Right hindlimb (tissue), 1 donor: ENCODE data around the gene PPFIBP1.
"Not testable (repeated sequence)": the region's sequence is repeated elsewhere in the genome, so short reads cannot be mapped to it uniquely, and the experiment has no call there.

ENCODE experiments used
- DNase-seq: peaks from one replicate; pipeline ENCODE4 v3.0.0-alpha.2; 2018

The PPFIBP1 gene

DNA sequence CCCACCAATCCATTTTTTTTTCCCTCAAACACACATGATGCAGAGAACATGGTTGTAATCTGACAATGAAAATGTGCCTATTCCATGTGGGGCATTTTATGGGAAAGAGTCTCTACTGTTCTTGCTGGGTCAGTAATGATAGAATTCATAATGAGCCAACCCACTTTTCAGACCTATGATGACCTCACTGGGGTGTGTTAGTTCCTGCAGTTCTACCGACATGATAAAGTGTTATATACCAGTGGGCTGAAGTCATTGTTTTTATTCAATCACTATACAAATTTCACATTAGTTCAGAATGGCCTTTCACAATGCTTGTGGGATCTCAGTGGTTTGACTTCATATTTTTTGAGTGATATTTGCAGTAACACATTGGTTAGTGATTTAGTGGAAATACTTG is 47.5 kb downstream of the PPFIBP1 start:
- DNase-seq: no peak

- DNase-seq: no peak
Observed at GRCh38 chr12:27572486-27573255, 48.7 kb downstream of the PPFIBP1 start.

DNA sequence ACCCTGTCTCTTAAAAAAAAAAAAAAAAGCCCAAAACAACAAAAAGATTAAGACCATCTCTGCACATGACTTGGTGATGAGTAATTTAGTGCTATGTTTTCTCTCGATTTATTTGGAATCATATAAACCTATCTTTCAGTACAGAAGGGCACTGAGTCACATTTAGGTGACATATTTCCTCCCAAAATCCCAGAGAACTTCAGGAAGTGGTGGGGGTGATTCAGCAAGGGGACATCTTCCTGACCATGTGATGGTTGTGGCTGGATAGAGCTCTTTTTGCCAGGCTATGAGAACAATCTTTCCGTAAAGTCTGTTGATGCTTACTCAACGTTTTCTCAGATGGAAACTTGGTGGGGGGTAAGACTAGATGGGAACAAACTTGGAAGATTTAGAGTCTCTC is 50.0 kb downstream of the PPFIBP1 start:
- no peak for DNase-seq

DNA sequence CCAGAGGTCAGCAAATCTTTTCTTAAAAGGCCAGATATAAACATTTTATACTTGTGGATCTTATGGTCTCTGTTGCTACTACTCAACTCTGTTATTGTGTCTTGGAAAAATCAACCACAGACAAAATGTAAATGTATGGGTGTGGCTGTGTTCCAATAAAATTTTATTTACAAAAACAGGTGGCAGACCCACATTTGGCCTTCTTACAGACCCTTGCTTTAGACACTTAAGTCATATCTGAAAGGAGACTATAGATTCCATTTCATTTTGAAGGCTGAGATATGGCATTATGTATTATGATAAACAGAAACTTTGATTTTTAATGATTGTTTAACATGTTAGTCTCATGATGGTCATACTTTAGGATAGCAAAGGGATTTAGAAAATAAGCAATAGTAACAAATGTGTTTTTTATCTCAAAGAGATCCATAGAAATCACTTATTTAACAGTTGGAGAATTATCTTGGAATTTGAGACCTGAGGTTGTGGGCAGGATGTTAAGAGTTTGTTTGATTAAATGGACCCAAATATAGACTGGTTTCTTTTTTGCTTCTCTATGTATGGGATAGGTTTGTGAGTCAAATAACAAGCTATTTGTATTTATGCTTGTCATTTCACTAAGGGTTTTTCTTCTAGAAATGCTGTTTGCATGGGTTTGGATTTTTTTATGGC is 51.2 kb downstream of the PPFIBP1 start:
- DNase-seq: no peak

GRCh38 chr12:27575762-27576118 is 51.7 kb downstream of the PPFIBP1 start:
- DNase-seq: no peak

- DNase-seq: no peak
Observed at GRCh38 chr12:27576667-27577347, 52.8 kb downstream of the PPFIBP1 start.

DNA sequence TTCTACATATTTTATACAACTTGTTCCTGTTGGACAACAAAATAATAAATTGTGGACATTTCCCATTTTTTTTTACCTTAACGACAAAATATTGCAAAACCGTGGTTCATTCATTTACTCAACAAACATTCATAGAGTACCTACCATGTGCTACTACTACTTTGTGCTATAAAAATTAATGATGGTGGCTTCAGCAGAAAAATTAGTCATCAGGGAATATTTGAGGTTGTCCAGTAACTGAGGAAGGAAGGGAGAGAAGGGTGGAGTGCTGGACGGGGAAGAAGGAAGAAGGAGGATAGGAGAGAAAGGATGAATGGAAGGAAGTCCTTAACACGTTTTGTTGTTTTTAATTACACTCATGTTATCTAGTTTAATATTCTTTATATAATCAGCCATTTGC is 53.7 kb downstream of the PPFIBP1 start:
- DNase-seq: no peak

DNA sequence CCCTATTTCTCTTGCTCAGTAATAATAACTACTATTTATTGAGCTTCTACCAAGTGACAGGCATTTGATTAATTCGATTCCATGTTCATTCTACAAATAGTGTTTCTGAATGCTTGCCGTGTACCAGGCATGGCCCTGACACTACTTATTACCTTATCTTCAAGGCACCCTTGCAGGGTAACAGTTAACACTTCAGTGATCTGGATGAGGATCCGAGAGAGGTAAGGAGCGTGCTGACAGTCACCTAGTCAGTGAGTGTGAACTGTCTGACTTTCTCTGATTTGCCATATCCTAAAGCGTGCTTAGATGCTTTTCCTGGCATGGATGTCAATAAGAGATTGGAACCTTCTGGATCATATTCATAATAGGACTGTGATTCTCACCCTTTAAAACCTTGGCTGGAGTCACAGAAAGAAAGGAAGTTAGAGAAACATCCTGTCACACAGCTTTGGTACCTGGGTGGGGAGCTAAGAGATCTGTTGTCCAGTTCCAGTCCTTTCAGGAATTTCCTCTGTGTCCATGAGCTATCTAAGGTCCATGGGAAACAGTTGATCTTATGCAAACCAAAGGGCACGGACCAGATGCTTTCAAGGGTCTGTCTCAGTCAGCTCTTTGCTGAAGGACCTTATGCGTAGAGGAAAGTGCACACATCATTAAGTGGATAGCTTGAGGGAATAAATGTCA is 54.8 kb downstream of the PPFIBP1 start:
- DNase-seq: no peak

- DNase-seq: no peak
Observed at GRCh38 chr12:27580561-27581330, 56.7 kb downstream of the PPFIBP1 start.

GRCh38 chr12:27581331-27581671 is 57.3 kb downstream of the PPFIBP1 start:
- not testable (repeated sequence) for DNase-seq

DNA sequence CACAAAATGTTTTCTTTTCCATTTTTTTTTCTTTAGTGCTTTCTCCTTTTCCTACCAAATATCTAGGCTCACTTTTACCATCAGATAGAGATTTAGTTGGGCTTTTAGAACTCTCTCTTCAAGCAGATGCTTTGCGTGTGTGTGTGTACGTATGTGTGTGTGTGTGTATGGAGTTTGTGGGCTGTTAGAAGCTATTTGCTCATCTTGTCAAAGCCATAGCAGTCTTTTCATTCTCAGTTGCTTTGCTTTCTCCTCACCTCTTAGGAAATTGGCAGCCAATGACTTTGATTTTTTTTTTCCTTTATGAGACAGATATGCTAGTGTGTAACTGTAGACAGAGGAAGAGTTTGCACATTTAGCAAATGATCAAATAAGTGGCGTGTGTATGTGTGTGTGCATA is 57.8 kb downstream of the PPFIBP1 start:
- DNase-seq: not testable (repeated sequence)

GRCh38 chr12:27582445-27582844 is 58.4 kb downstream of the PPFIBP1 start:
- DNase-seq: not testable (repeated sequence)

DNA sequence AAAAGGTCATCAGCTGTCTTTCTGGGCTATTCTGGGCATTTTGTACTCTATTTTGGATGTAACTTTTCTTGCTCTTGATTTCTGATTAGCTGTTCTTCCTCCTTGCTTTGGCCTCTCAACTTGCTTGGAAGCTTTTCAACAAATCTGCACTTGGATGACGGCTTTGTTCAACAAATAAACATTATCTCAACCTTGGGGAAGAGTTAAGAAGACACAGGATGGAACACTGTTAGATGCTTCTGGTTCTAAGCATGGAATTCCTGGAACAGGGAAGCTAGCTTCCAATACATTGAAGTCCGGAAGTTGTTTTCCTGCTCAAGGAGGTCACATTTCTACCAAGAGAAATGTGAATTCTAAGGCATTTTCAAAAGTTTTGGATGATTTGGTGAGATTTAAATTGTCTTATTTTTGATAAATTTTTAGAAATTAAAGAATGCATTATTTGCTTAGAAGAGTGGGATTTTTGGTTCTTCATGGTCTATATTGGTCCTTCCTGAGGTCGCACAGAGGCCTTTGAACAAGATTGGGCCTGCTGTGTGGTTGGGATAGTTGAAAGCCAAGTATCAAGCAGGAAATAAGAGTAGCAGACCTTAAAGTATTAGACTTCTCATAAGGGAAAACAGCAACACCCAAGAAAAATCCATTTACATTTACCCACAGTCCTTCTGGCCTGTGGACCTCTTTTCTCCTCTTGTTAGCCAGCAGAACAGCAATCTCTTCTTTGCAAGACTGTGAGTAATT is 59.2 kb downstream of the PPFIBP1 start:
- no peak for DNase-seq

DNA sequence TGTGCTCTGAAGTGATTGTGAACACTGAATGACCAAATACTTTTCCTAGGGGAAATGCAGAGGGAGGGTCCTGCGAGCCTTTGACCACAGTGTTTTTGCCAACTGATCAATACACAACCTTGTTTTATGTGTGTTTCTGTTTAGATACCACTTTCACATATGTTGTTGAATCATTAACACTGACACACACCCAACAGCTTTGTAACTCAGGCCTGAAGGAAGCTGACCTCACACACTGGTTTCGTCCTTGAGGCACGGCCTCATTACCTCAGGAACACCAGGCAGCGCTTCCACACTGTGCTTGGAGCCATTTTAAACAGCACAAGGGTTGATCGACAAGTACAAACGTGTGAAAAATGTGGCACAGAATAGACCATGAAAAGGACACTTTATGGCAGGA is 60.0 kb downstream of the PPFIBP1 start:
- DNase-seq: no peak

DNA sequence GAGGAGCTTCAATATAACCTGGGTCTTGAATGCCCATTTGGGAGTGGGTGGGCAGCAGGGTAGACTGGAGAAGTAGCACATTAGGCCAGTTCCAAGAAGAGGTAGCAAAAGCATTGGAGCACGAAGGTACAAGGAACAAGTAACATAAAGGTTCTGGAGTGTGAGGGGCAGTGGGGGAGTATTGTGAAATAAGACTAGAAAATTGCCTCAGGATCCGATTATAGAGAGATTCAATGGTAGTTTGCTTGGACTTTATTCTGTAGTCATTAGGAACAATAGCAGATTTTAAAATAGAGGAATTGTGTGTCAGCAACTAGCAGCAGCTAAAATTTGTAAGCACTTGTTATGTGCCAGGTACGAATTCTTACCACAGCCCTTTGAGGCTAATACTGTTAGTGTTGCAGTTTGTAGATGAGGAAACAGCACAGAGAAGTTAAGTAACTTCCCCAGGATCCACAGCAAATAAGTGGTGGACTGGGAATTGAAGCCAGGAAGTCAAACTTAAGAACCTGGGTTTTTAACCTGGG is 61.8 kb downstream of the PPFIBP1 start:
- no peak for DNase-seq

DNA sequence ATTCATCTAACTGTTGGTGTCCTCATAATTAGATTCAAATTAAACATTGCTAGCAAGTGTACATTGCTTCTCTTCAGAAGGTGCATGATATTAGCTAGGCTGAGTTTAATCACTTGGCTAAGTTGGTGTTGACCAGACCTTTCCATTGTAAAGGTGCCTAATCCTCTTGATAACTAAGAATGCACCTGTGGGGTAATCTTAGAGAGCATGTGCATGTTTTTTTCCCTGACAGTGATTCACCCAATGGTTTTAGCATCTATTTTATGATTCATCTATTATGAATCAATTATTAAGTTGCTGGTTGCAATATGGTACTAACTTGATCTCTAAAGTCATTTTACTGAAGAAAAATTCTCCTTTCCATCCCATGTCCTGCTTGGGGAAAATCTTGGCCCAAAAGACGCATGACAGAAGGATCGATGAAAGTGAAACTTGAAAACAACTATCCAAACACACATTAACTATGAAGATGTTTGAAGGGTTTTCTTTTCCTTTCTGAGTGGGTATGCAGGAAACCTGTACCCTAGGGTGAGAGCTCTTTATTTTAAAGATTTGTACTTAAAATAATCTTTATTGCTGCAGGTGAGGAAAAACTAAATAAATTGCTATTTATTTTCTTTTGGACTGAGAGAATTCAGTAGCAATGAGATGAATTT is 64.2 kb downstream of the PPFIBP1 start:
- not testable (repeated sequence) for DNase-seq

- DNase-seq: no peak
Observed at GRCh38 chr12:27588776-27589175, 64.8 kb downstream of the PPFIBP1 start.

GRCh38 chr12:27589419-27589818 is 65.4 kb downstream of the PPFIBP1 start:
- no peak for DNase-seq

GRCh38 chr12:27591698-27592097 is 67.7 kb downstream of the PPFIBP1 start:
- not testable (repeated sequence) for DNase-seq

DNA sequence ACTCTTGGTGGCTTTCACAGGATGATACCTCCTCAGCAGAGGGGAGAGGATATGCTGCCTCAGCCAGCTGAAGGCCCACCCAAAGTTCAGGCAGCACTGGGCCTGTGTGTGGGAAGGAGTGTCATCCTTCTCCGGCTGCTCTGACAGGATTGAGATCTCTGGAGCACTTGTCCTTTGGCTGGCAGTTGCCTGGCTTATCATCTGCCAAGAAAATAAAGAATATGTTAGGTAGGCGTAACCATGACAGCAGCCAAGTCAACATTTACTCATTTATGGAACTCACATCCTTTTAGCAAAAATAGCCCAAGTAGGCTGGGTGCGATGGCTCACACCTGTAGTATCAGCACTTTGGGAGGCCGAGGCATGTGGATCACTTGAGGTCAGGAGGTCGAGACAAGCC is 68.5 kb downstream of the PPFIBP1 start:
- DNase-seq: peak; percentile 81

- no peak for DNase-seq
Observed at GRCh38 chr12:27593266-27593665, 69.3 kb downstream of the PPFIBP1 start.
